Kidney (tissue), 14 donors: Measurements from ENCODE around the gene ARID1B. TPM values are rescaled to one million over a fixed set of nuclear protein-coding genes. Genes with fewer than 3 reads are reported as not detected.

Experiments
- DNase-seq, 5 donors: peaks; one replicate each; pipeline ENCODE4 v3.0.0-alpha.2; 2013 to 2020
- FAIRE-seq: peaks from 2 replicates; lab custom pipeline; 2012; peaks lifted over from hg19 to GRCh38; lab: Jason Lieb, UNC
- H3K27ac ChIP-seq, 2 donors: one replicate each; pipeline ENCODE4 v1.7.0; 2013; ENCODE audit warnings: low read depth in 2 of 2, low read length in 2 of 2, inconsistent platforms in 1 of 2
- H3K27me3 ChIP-seq: one replicate; pipeline ENCODE4 v1.7.1; 2013; ENCODE audit warnings: low read length, inconsistent platforms; ENCODE audit not compliant: control insufficient read depth, insufficient read depth
- H3K36me3 ChIP-seq, 3 donors: one replicate each; pipeline versions ENCODE4 v1.7.0 to v1.7.1; 2013; ENCODE audit warnings: low read length in 3 of 3, control low read depth in 1 of 3, inconsistent platforms in 1 of 3; ENCODE audit not compliant: insufficient read depth in 3 of 3, control insufficient read depth in 2 of 3
- H3K4me1 ChIP-seq, 3 donors: one replicate each; pipeline versions ENCODE4 v1.7.0 to v1.7.1; 2013; ENCODE audit warnings: low read length in 3 of 3, inconsistent platforms in 1 of 3, low read depth in 1 of 3; ENCODE audit not compliant: control insufficient read depth in 2 of 3, insufficient read depth in 2 of 3
- H3K4me3 ChIP-seq, 3 donors: one replicate each; pipeline versions ENCODE4 v1.7.0 to v1.8.1; 2013; ENCODE audit warnings: low read length in 3 of 3, control low read depth in 1 of 3, inconsistent platforms in 1 of 3
- H3K9ac ChIP-seq, 3 donors: one replicate each; pipeline versions ENCODE4 v1.7.0 to v1.7.1; 2013; ENCODE audit warnings: low read length in 3 of 3, control low read depth in 1 of 3, inconsistent platforms in 1 of 3
- H3K9me3 ChIP-seq, 3 donors: one replicate each; pipeline versions ENCODE4 v1.7.0 to v1.7.1; 2013; ENCODE audit warnings: low read length in 3 of 3, control low read depth in 1 of 3, inconsistent platforms in 1 of 3; ENCODE audit not compliant: control insufficient read depth in 2 of 3, insufficient read depth in 1 of 3
- CTCF ChIP-seq: IDR thresholded peaks from 3 replicates; pipeline ENCODE4 v1.5.1; 2012; ENCODE audit warnings: mild to moderate bottlenecking, moderate library complexity, borderline replicate concordance; ENCODE audit not compliant: insufficient read depth; ENCODE audit errors: extremely low read depth
- intact Hi-C: fragments of 100-400 bp; cut with DNase I; formaldehyde crosslinking; loops from one replicate; pipeline ENCODE4 v1.11.1; 2022
- polyA plus RNA-seq: library from polyadenylated mRNA; stranded (reverse); fragments of 350-450 nt; fragmentation: Illumina TruSeq; extraction: RNeasy Lipid Tissue Mini Kit (QIAGEN cat#74804); gene quantifications from one replicate; pipeline ENCODE4 v1.2.3, GENCODE V29; 2014; ENCODE audit warnings: low read depth, low replicate concordance; ENCODE audit not compliant: insufficient read depth
- total RNA-seq: library from RNA; stranded (reverse); fragmentation: NEBNext Ultra II Directional; extraction: Animal tissue kit (Norgen Biotek cat#: 25700); gene quantifications from one replicate; pipeline ENCODE4 v1.2.1, GENCODE V29; 2021
- donor health status: control.
- donor health status: control.
- donor health status: control.
- donor health status: control.
- donor health status: control.
- donor health status: DM: yes; HTN: yes; CAD: no.
- donor health status: Normal renal cell carcinoma (clear cell type).

Gene ARID1B
- total and polyA plus RNA-seq, 2 donors from 2014 or later: 16.4 to 110 TPM

DNA sequence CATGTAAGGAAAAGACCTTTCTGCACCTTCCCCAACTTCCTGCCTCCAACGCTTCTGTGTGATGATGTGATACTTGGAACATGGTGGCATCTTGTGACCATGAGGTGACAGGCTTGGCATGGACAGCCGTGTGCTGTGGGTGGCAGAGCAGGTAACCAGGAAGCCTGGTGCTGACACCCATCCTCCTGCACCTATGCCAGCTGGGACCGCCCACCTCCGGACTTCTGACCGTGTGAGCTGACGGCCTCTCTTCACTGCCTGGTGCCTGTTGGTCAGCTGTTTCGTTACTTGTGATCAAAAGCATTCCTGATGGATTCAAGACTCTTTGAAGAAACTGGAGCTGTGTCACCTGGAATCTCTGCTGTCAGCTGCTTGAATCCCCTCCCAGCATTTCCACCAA is 475.8 kb downstream of the ARID1B start:
- Histone ChIP-seq H3K4me1 (peaks cover 0 to 3% (median 0%) of the 10 kb centered on the region in 3 donors), H3K27ac (no peak overlapping the region), H3K9me3 (no peaks in the 10 kb centered on the region), H3K36me3 (no peaks in the 10 kb centered on the region), H3K27me3 (no peaks in the 10 kb centered on the region), H3K9ac (no peak overlapping the region), H3K4me3 (no peak overlapping the region)
- intact Hi-C loops: no loop called here
- DNase-seq: no peak
- no peak for TF ChIP-seq CTCF
- no peak for FAIRE-seq

DNA sequence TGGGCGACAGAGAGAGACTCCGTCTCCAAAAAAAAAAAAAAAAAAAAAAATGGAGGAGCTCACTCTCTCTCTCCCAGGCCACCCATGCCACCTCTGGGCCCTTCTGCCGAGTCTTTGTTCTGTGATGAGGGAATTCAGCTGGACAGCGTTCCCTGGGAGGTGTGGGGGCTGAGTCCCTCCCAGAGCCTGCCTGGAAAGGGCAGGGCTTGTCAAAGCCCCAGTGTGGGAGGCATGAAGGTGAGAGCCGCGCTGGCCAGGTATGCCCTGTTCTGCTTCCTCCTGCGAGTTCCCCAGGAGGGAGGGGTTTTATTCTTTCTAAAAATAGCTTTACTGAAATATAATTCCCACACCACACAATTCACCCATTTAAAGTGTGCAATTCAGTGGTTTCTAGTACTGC is 476.5 kb downstream of the ARID1B start:
- TF ChIP-seq CTCF: no peak
- peak in 1 of 5 donors; percentile 86 for DNase-seq
- FAIRE-seq: no peak
- intact Hi-C loops: no loop called here
- no peak overlapping the region for H3K4me3 ChIP-seq
- H3K27ac ChIP-seq: no peak overlapping the region
- no peak overlapping the region for H3K9ac ChIP-seq
- H3K27me3 ChIP-seq: no peaks in the 10 kb centered on the region
- H3K4me1 ChIP-seq: peaks cover 0 to 3% (median 0%) of the 10 kb centered on the region in 3 donors
- no peaks in the 10 kb centered on the region for H3K9me3 ChIP-seq
- no peaks in the 10 kb centered on the region for H3K36me3 ChIP-seq

GRCh38 chr6:157254538-157254937 is 477.4 kb downstream of the ARID1B start:
- no peak for FAIRE-seq
- intact Hi-C loops: no loop called here
- DNase-seq: no peak

More at GRCh38 chr6:157254538-157254937, 477.4 kb downstream of the ARID1B start:
- Histone ChIP-seq H3K36me3 (no peaks in the 10 kb centered on the region), H3K4me3 (no peak overlapping the region), H3K27ac (no peak overlapping the region), H3K4me1 (peaks cover 0 to 3% (median 0%) of the 10 kb centered on the region in 3 donors), H3K9ac (no peak overlapping the region), H3K9me3 (no peaks in the 10 kb centered on the region), H3K27me3 (no peaks in the 10 kb centered on the region)
- TF ChIP-seq CTCF: no peak
